Measurements from ENCODE around the gene COX7A1.

- no peak for TF ChIP-seq CTCF (conservative IDR thresholded peaks at IDR 0.05; ENCODE audit: low read length)
- TF ChIP-seq EZH2phosphoT487 (IDR thresholded peaks at IDR 0.05; ENCODE audit: borderline replicate concordance, low read depth, low read length): no peak
Measured at GRCh38 chr19:36141039-36141927, 11.0 kb downstream of the COX7A1 start.

Data from OCI-LY7 (cell line).